A549 (cell line): Measurements from ENCODE around the gene SCYGR2. TPM values are rescaled to one million over a fixed set of nuclear protein-coding genes. Genes with fewer than 3 reads are reported as not detected.

Experiments used
- ATAC-seq, 2 experiments: fragments of 200-7000 bp in 1 of 2; fragments of >200 bp in 1 of 2; cut with Nextera tagmentation in 1 of 2; cut with Tn5 transposase in 1 of 2; 3 replicates each; pipeline versions ENCODE4 v1.8.0 to v1.9.1; 2018 to 2020; ENCODE audit warnings: mild to moderate bottlenecking in 1 of 2, moderate library complexity in 1 of 2
- CTCF ChIA-PET: fragments of 300-600 bp; sonication (Branson Sonifier 250); formaldehyde crosslinking; extraction: SDS; loops from one replicate; lab custom pipeline; 2021; ENCODE audit warnings: antibody characterized with exemption, inconsistent platforms; lab: Yijun Ruan, JAX
- POLR2A ChIA-PET: fragments of 350-600 bp; formaldehyde crosslinking; extraction: SDS; loops from one replicate; lab custom pipeline; 2021; ENCODE audit warnings: antibody characterized with exemption, inconsistent platforms; lab: Yijun Ruan, JAX
- DNase-seq, 2 experiments: peaks; one replicate each; pipeline versions ENCODE4 v3.0.0 to v3.0.0-alpha.2; 2011 to 2016; ENCODE audit warnings: low read depth in 1 of 2, low spot score in 1 of 2
- FAIRE-seq: peaks from 2 replicates; lab custom pipeline; 2011; peaks lifted over from hg19 to GRCh38; lab: Jason Lieb, UNC
- H3K27ac ChIP-seq, 2 experiments: fragments of >200 bp; sonication (Bioruptor Twin); formaldehyde crosslinking; 3 replicates each; pipeline ENCODE4 v1.5.1; 2016 to 2017
- H3K4me1 ChIP-seq: fragments of >200 bp; sonication (Bioruptor Twin); formaldehyde crosslinking; 3 replicates; pipeline ENCODE4 v1.6.1; 2016
- H3K4me2 ChIP-seq: fragments of >200 bp; sonication (Bioruptor Twin); formaldehyde crosslinking; 3 replicates; pipeline ENCODE4 v1.6.1; 2016
- H3K4me3 ChIP-seq: fragments of >200 bp; sonication (Bioruptor Twin); formaldehyde crosslinking; 3 replicates; pipeline ENCODE4 v1.5.1; 2016
- H3K9me3 ChIP-seq: fragments of >200 bp; sonication (Bioruptor Twin); formaldehyde crosslinking; 3 replicates; pipeline ENCODE4 v1.6.1; 2016
- ATOH8 ChIP-seq: fragments of 250-450 bp; sonication (Bioruptor Pico); IDR thresholded peaks from 2 replicates; pipeline ENCODE4 v1.5.0; 2020; ENCODE audit warnings: low read depth, mild to moderate bottlenecking, moderate library complexity
- BHLHE40 ChIP-seq: IDR thresholded peaks from 2 replicates; pipeline ENCODE4 v1.6.1; 2012; ENCODE audit warnings: low read depth, low read length, inconsistent platforms
- CBX2 ChIP-seq: fragments of 200-600 bp; sonication (generic); IDR thresholded peaks from 2 replicates; pipeline ENCODE4 v1.6.1; 2016; ENCODE audit warnings: low read depth, mild to moderate bottlenecking, borderline replicate concordance
- CBX8 ChIP-seq: fragments of 200-600 bp; sonication (generic); IDR thresholded peaks from 2 replicates; pipeline ENCODE4 v1.6.1; 2016
- CHD2 ChIP-seq: fragments of 150-350 bp; IDR thresholded peaks from 2 replicates; pipeline ENCODE4 v1.6.1; 2014; ENCODE audit warnings: low read length; ENCODE audit not compliant: partially characterized antibody
- EHF ChIP-seq: fragments of 250-450 bp; sonication (Bioruptor Pico); IDR thresholded peaks from 2 replicates; pipeline ENCODE4 v1.5.0; 2020; ENCODE audit warnings: mild to moderate bottlenecking
- ESRRA ChIP-seq: fragments of 150-350 bp; IDR thresholded peaks from 2 replicates; pipeline ENCODE4 v1.6.1; 2014; ENCODE audit warnings: mild to moderate bottlenecking, low read length, borderline replicate concordance
- FOSL2 ChIP-seq, 2 experiments: fragments of 450-650 bp in 1 of 2; fragments of >200 bp in 1 of 2; sonication (Bioruptor Twin) in 1 of 2; formaldehyde crosslinking; IDR thresholded peaks; 2 replicates each; pipeline versions ENCODE4 v1.5.0 to v1.6.1; 2016 to 2020; ENCODE audit warnings: mild to moderate bottlenecking in 1 of 2, moderate library complexity in 1 of 2
- FOXS1 ChIP-seq: fragments of 250-450 bp; sonication (Bioruptor Pico); IDR thresholded peaks from 2 replicates; pipeline ENCODE4 v1.5.0; 2020; ENCODE audit warnings: mild to moderate bottlenecking, moderate library complexity
- HDAC2 ChIP-seq: fragments of 200-600 bp; sonication (generic); IDR thresholded peaks from 2 replicates; pipeline ENCODE4 v1.6.1; 2016
- HEYL ChIP-seq: fragments of 250-450 bp; sonication (Bioruptor Pico); IDR thresholded peaks from 2 replicates; pipeline ENCODE4 v1.8.0; 2021; ENCODE audit warnings: mild to moderate bottlenecking, moderate library complexity
- HOXB13 ChIP-seq: fragments of 250-450 bp; sonication (Bioruptor Pico); IDR thresholded peaks from 2 replicates; pipeline ENCODE4 v1.5.0; 2020; ENCODE audit warnings: low read depth, mild to moderate bottlenecking, moderate library complexity
- JUN ChIP-seq, 2 experiments: fragments of >200 bp; sonication (Bioruptor Twin); formaldehyde crosslinking; IDR thresholded peaks; 2 replicates in 1 of 2; 3 replicates in 1 of 2; pipeline ENCODE4 v1.6.1; 2016 to 2017
- MAZ ChIP-seq: fragments of 150-350 bp; IDR thresholded peaks from 2 replicates; pipeline ENCODE4 v1.6.1; 2014; ENCODE audit warnings: antibody characterized with exemption, low read depth, low read length, borderline replicate concordance
- NR3C1 ChIP-seq: fragments of >200 bp; sonication (Bioruptor Twin); formaldehyde crosslinking; IDR thresholded peaks from 3 replicates; pipeline ENCODE4 v1.6.1; 2017
- POLR2AphosphoS2 ChIP-seq: conservative IDR thresholded peaks from 2 replicates; pipeline ENCODE4 v1.6.1; 2012; ENCODE audit warnings: low read length, improper control_type of control experiment, inconsistent platforms
- RCOR1 ChIP-seq: fragments of 150-350 bp; IDR thresholded peaks from 2 replicates; pipeline ENCODE4 v1.6.1; 2014; ENCODE audit warnings: antibody characterized with exemption, low read length, low read depth
- RNF2 ChIP-seq: fragments of 200-600 bp; sonication (generic); IDR thresholded peaks from 2 replicates; pipeline ENCODE4 v1.6.1; 2016; ENCODE audit warnings: low read depth, mild to moderate bottlenecking, antibody characterized with exemption, moderate library complexity, borderline replicate concordance
- TFCP2L1 ChIP-seq: fragments of 250-450 bp; sonication (Bioruptor Pico); IDR thresholded peaks from 2 replicates; pipeline ENCODE4 v1.5.0; 2021; ENCODE audit warnings: mild to moderate bottlenecking
- TP53 ChIP-seq: fragments of 250-450 bp; sonication (Bioruptor Pico); IDR thresholded peaks from 2 replicates; pipeline ENCODE4 v1.5.0; 2021; ENCODE audit warnings: mild to moderate bottlenecking, moderate library complexity
- ZC3H11A ChIP-seq: fragments of 450-650 bp; IDR thresholded peaks from 2 replicates; pipeline ENCODE4 v1.6.1; 2014; ENCODE audit warnings: antibody characterized with exemption, mild to moderate bottlenecking
- ZNF302 ChIP-seq: fragments of 250-450 bp; sonication (Bioruptor Pico); IDR thresholded peaks from 2 replicates; pipeline ENCODE4 v1.9.0; 2021; ENCODE audit warnings: inconsistent platforms, mild to moderate bottlenecking, moderate library complexity
- ZSCAN20 ChIP-seq: fragments of 250-450 bp; sonication (Bioruptor Pico); IDR thresholded peaks from 2 replicates; pipeline ENCODE4 v1.8.0; 2022; ENCODE audit warnings: mild to moderate bottlenecking, moderate library complexity
- WGBS: methylation state at CpG from one replicate; pipeline ENCODE4 v1.1.6; 2017; ENCODE audit errors: missing lambda C conversion rate; 5-methylcytosine and 5-hydroxymethylcytosine counted together
- polyA plus RNA-seq, 4 experiments: library from polyadenylated mRNA; depleted of rRNA in 3 of 4; stranded (reverse); fragments of >200 nt; fragmentation: RNase III in 1 of 4; extraction: RNeasy Plus Mini Kit Qiagen cat#74134 plus additional on column Dnase treatment in 1 of 4; gene quantifications; 2 replicates in 3 of 4; 3 replicates in 1 of 4; pipeline ENCODE4 v1.2.3, GENCODE V29; 2011 to 2017
- TF ChIP-seq, protein P1 (sequence below): fragments of >200 bp; sonication (Bioruptor Twin); formaldehyde crosslinking; IDR thresholded peaks from 3 replicates; pipeline ENCODE4 v1.6.1; 2016
- TF ChIP-seq, protein P2 (sequence below): fragments of 200-600 bp; sonication (generic); IDR thresholded peaks from 2 replicates; pipeline ENCODE4 v1.6.1; 2016; ENCODE audit warnings: antibody characterized with exemption, mild to moderate bottlenecking, moderate library complexity
- TF ChIP-seq, protein P3 (sequence below): fragments of >200 bp; sonication (Bioruptor Twin); formaldehyde crosslinking; IDR thresholded peaks from 3 replicates; pipeline ENCODE4 v1.5.1; 2016
- TF ChIP-seq, protein P4 (sequence below): fragments of >200 bp; sonication (Bioruptor Twin); formaldehyde crosslinking; IDR thresholded peaks from 2 replicates; pipeline ENCODE4 v1.6.1; 2016
- TF ChIP-seq, protein P5 (sequence below): IDR thresholded peaks from 2 replicates; pipeline ENCODE4 v1.6.1; 2012; ENCODE audit warnings: low read depth, borderline replicate concordance
- TF ChIP-seq, protein P6 (sequence below): fragments of 250-450 bp; sonication (Bioruptor Pico); IDR thresholded peaks from 2 replicates; pipeline ENCODE4 v1.5.0; 2021; ENCODE audit warnings: mild to moderate bottlenecking, moderate library complexity, borderline replicate concordance

Gene SCYGR2
- polyA plus RNA-seq, 2 of the 4 experiments (the other 2 are of a cell fraction) = not detected

GRCh38 chr2:227612546-227613271 is 14.0 kb downstream of the SCYGR2 start:
- POLR2A ChIA-PET = no interaction called here

GRCh38 chr2:227613272-227613660 is 14.6 kb downstream of the SCYGR2 start:
- no peak overlapping the region for H3K27ac ChIP-seq
- ChIA-PET CTCF (interaction anchor here (0.9 kb wide), 1 partner anchor 15 kb away, joined by 4 read pairs; no protein-coding TSS in a partner anchor), POLR2A (no interaction called here)
- H3K4me2 ChIP-seq = no peak overlapping the region
- no peak overlapping the region for H3K4me3 ChIP-seq
- H3K9me3 ChIP-seq = no peaks in the 10 kb centered on the region
- DNase-seq (no peak), ATAC-seq (no peak), FAIRE-seq (no peak)
- peaks cover 2% of the 10 kb centered on the region; the same call in 1 of the 3 replicates for H3K4me1 ChIP-seq
- 65% methylated on average over 4 of the region's 4 CpGs for WGBS
- TF ChIP-seq TP53 (CRISPR knock-in tag) (no peak), FOSL2 (IDR thresholded peaks at IDR 0.05) (no peak), FOSL2 (CRISPR knock-in tag; IDR thresholded peaks at IDR 0.05) (no peak), ESRRA (no peak), ZSCAN20 (CRISPR knock-in tag) (no peak), BHLHE40 (no peak), JUN (IDR thresholded peaks at IDR 0.05) (no peak), TFCP2L1 (CRISPR knock-in tag) (no peak), NR3C1 (no peak), ZNF302 (no peak), RNF2 (no peak), HOXB13 (CRISPR knock-in tag) (no peak)
- TF ChIP-seq, protein P1, sequence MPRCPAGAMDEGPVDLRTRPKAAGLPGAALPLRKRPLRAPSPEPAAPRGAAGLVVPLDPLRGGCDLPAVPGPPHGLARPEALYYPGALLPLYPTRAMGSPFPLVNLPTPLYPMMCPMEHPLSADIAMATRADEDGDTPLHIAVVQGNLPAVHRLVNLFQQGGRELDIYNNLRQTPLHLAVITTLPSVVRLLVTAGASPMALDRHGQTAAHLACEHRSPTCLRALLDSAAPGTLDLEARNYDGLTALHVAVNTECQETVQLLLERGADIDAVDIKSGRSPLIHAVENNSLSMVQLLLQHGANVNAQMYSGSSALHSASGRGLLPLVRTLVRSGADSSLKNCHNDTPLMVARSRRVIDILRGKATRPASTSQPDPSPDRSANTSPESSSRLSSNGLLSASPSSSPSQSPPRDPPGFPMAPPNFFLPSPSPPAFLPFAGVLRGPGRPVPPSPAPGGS = no peak
- TF ChIP-seq, protein P2, sequence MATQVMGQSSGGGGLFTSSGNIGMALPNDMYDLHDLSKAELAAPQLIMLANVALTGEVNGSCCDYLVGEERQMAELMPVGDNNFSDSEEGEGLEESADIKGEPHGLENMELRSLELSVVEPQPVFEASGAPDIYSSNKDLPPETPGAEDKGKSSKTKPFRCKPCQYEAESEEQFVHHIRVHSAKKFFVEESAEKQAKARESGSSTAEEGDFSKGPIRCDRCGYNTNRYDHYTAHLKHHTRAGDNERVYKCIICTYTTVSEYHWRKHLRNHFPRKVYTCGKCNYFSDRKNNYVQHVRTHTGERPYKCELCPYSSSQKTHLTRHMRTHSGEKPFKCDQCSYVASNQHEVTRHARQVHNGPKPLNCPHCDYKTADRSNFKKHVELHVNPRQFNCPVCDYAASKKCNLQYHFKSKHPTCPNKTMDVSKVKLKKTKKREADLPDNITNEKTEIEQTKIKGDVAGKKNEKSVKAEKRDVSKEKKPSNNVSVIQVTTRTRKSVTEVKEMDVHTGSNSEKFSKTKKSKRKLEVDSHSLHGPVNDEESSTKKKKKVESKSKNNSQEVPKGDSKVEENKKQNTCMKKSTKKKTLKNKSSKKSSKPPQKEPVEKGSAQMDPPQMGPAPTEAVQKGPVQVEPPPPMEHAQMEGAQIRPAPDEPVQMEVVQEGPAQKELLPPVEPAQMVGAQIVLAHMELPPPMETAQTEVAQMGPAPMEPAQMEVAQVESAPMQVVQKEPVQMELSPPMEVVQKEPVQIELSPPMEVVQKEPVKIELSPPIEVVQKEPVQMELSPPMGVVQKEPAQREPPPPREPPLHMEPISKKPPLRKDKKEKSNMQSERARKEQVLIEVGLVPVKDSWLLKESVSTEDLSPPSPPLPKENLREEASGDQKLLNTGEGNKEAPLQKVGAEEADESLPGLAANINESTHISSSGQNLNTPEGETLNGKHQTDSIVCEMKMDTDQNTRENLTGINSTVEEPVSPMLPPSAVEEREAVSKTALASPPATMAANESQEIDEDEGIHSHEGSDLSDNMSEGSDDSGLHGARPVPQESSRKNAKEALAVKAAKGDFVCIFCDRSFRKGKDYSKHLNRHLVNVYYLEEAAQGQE = no peak
- TF ChIP-seq, protein P3, sequence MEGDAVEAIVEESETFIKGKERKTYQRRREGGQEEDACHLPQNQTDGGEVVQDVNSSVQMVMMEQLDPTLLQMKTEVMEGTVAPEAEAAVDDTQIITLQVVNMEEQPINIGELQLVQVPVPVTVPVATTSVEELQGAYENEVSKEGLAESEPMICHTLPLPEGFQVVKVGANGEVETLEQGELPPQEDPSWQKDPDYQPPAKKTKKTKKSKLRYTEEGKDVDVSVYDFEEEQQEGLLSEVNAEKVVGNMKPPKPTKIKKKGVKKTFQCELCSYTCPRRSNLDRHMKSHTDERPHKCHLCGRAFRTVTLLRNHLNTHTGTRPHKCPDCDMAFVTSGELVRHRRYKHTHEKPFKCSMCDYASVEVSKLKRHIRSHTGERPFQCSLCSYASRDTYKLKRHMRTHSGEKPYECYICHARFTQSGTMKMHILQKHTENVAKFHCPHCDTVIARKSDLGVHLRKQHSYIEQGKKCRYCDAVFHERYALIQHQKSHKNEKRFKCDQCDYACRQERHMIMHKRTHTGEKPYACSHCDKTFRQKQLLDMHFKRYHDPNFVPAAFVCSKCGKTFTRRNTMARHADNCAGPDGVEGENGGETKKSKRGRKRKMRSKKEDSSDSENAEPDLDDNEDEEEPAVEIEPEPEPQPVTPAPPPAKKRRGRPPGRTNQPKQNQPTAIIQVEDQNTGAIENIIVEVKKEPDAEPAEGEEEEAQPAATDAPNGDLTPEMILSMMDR = no peak

More at GRCh38 chr2:227612546-227613271, 14.0 kb downstream of the SCYGR2 start:
- no peak for DNase-seq
- Histone ChIP-seq H3K27ac (no peak overlapping the region), H3K4me3 (no peak overlapping the region), H3K9me3 (no peaks in the 10 kb centered on the region), H3K4me1 (peaks cover 7% of the 10 kb centered on the region; the same call in 1 of the 3 replicates), H3K4me2 (no peak overlapping the region)
- 76% methylated on average over 11 of the region's 11 CpGs for WGBS
- no peak for ATAC-seq
- CTCF ChIA-PET = interaction anchor here (0.7 to 0.9 kb wide), 2 partner anchors 16 to 153 kb away, joined by 3 to 4 read pairs; no protein-coding TSS in a partner anchor
- TF ChIP-seq ZNF302 (no peak), HDAC2 (no peak), CHD2 (no peak), HEYL (CRISPR knock-in tag) (no peak), POLR2AphosphoS2 (no peak), TP53 (CRISPR knock-in tag) (no peak), EHF (CRISPR knock-in tag) (no peak), CBX2 (no peak), CBX8 (no peak), RCOR1 (no peak), NR3C1 (no peak), RNF2 (no peak), FOXS1 (CRISPR knock-in tag) (no peak), MAZ (no peak), ZC3H11A (no peak), ATOH8 (CRISPR knock-in tag) (no peak)
- TF ChIP-seq, protein P4, sequence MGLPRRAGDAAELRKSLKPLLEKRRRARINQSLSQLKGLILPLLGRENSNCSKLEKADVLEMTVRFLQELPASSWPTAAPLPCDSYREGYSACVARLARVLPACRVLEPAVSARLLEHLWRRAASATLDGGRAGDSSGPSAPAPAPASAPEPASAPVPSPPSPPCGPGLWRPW = no peak
- TF ChIP-seq, protein P5, sequence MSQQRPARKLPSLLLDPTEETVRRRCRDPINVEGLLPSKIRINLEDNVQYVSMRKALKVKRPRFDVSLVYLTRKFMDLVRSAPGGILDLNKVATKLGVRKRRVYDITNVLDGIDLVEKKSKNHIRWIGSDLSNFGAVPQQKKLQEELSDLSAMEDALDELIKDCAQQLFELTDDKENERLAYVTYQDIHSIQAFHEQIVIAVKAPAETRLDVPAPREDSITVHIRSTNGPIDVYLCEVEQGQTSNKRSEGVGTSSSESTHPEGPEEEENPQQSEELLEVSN = no peak
- TF ChIP-seq, protein P6, sequence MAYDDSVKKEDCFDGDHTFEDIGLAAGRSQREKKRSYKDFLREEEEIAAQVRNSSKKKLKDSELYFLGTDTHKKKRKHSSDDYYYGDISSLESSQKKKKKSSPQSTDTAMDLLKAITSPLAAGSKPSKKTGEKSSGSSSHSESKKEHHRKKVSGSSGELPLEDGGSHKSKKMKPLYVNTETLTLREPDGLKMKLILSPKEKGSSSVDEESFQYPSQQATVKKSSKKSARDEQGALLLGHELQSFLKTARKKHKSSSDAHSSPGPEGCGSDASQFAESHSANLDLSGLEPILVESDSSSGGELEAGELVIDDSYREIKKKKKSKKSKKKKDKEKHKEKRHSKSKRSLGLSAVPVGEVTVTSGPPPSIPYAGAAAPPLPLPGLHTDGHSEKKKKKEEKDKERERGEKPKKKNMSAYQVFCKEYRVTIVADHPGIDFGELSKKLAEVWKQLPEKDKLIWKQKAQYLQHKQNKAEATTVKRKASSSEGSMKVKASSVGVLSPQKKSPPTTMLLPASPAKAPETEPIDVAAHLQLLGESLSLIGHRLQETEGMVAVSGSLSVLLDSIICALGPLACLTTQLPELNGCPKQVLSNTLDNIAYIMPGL (CRISPR knock-in tag) = no peak
- TF ChIP-seq, all 56 proteins: peak for 0
- FAIRE-seq = no peak
